Testis (tissue), 3 donors: ENCODE data around the gene PDGFRB. TPM values are rescaled to one million over a fixed set of nuclear protein-coding genes. Genes with fewer than 3 reads are reported as not detected.

Experiments used
- DNase-seq: peaks from one replicate; pipeline ENCODE4 v3.0.0-alpha.2; 2019
- H3K27ac ChIP-seq, 2 donors: fragments of 200-600 bp; sonication (generic); one replicate each; pipeline ENCODE4 v1.5.1; 2019
- H3K27me3 ChIP-seq: fragments of 200-600 bp; sonication (generic); one replicate; pipeline ENCODE4 v1.5.1; 2019
- H3K36me3 ChIP-seq: fragments of 200-600 bp; sonication (generic); one replicate; pipeline ENCODE4 v1.5.1; 2017; ENCODE audit warnings: low read depth; ENCODE audit errors: missing control alignments
- H3K4me1 ChIP-seq: fragments of 200-600 bp; sonication (generic); one replicate; pipeline ENCODE4 v1.5.1; 2019
- H3K4me3 ChIP-seq, 2 donors: fragments of 200-600 bp; sonication (generic); one replicate each; pipeline ENCODE4 v1.5.1; 2017 to 2019
- H3K9me3 ChIP-seq: fragments of 200-600 bp; sonication (generic); one replicate; pipeline ENCODE4 v1.5.1; 2017
- POLR2A ChIP-seq: fragments of 450-650 bp; IDR thresholded peaks from one replicate; pipeline ENCODE4 v1.6.1; 2017; ENCODE audit warnings: antibody characterized with exemption, mild to moderate bottlenecking, moderate library complexity
- WGBS, 2 donors: methylation state at CpG; one replicate each; pipeline ENCODE4 v1.1.5; 2018; 5-methylcytosine and 5-hydroxymethylcytosine counted together
- intact Hi-C: fragments of 100-400 bp; cut with DNase I; formaldehyde crosslinking; loops from one replicate; pipeline ENCODE4 v1.15.1; 2023; ENCODE audit warnings: low total_unique reads
- polyA plus RNA-seq: library from polyadenylated mRNA; stranded (reverse); fragments of 350-450 nt; fragmentation: Illumina TruSeq; extraction: RNeasy Lipid Tissue Mini Kit (QIAGEN cat#74804); gene quantifications from one replicate; pipeline ENCODE4 v1.2.3, GENCODE V29; 2014; ENCODE audit warnings: low read depth, low replicate concordance; ENCODE audit not compliant: insufficient read depth
- total RNA-seq, 2 donors: library from RNA; depleted of rRNA; stranded (reverse); fragments of >200 nt; gene quantifications; one replicate each; pipeline ENCODE4 v1.2.3, GENCODE V29; 2016
- TF ChIP-seq, protein P1 (sequence below), 3 experiments: fragments of 450-650 bp in 2 of 3; fragments of 200-600 bp in 1 of 3; sonication (generic) in 1 of 3; IDR thresholded peaks; one replicate each; pipeline ENCODE4 v1.5.1; 2016 to 2019; ENCODE audit warnings: antibody characterized with exemption in 3 of 3, mild to moderate bottlenecking in 2 of 3, moderate library complexity in 1 of 3

Gene PDGFRB
- total and polyA plus RNA-seq, 3 donors from 2014 or later = 61.6 to 87.0 (median 71.2) TPM

DNA sequence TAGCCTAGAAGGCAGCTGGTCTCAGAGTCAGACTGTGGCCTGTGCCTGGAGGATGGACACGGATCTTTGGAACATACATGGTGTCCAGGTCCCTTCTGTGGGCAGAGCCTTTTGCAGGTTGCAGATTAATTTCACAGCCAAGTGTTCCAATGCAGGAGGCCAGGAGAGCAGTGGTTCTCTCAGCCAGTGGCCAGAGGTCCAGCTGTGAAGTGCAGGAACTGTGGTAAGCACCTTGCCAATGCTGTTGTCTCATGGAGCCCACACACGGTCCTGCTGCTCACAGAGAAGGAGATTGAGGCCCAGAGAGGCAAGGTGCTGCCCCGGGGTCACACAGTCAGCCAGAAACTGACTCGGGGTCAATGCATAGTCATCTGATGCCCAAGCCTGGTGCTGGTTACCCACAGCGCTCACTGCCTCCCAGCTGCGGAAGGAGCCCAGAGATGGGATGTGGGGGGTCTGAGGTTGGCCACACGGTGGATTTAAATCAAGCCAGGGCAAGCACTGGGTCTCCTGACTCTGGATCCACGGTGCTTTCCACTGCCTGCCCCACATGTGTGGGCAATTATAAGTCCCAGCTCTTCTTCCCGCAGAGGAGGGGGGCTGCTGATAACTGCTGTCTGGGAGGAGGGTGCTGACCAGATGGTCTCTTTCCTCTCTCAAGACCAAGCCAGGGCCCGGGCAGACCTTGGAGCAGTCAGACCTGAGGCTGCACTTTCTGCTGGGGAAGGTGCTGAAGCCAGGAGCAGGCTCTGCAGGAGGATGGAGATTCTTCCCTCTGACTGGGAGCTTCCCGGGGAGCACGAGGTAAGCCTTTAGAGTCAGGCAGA, 2.8 kb downstream of the PDGFRB start:
- intact Hi-C loops = no loop called here
- Histone ChIP-seq H3K4me3 (peak overlapping the region; percentile 49 to 66), H3K27me3 (no peaks in the 10 kb centered on the region), H3K4me1 (peaks cover 13% of the 10 kb centered on the region), H3K9me3 (no peaks in the 10 kb centered on the region), H3K36me3 (no peaks in the 10 kb centered on the region), H3K27ac (peak overlapping the region; percentile 50 to 81)
- WGBS, 2 donors = 41 to 53% methylated on average over 10 to 12 of the region's 12 CpGs
- DNase-seq = no peak
- TF ChIP-seq, protein P1, sequence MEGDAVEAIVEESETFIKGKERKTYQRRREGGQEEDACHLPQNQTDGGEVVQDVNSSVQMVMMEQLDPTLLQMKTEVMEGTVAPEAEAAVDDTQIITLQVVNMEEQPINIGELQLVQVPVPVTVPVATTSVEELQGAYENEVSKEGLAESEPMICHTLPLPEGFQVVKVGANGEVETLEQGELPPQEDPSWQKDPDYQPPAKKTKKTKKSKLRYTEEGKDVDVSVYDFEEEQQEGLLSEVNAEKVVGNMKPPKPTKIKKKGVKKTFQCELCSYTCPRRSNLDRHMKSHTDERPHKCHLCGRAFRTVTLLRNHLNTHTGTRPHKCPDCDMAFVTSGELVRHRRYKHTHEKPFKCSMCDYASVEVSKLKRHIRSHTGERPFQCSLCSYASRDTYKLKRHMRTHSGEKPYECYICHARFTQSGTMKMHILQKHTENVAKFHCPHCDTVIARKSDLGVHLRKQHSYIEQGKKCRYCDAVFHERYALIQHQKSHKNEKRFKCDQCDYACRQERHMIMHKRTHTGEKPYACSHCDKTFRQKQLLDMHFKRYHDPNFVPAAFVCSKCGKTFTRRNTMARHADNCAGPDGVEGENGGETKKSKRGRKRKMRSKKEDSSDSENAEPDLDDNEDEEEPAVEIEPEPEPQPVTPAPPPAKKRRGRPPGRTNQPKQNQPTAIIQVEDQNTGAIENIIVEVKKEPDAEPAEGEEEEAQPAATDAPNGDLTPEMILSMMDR (IDR thresholded peaks at IDR 0.05) = no peak
- no peak for TF ChIP-seq POLR2A

DNA sequence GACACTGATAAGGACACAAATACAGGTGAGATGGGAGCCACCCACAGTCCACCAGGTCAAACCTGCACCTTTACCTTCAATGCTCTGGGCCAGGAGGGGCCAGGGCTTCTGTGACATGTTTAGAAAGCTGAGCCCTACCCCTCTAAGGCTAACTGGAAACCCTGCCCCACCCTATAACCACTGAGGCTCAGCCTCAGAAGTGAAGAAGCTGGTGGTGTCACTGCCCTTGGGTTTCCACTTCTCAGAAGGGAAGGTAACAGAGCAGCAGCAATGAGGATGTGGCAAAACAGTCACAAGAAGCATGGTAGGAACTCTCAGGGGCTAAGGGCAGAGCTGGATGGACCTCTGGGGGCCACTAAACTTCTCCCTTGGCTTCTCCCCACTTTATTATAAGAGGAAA, 6.0 kb downstream of the PDGFRB start:
- no peaks in the 10 kb centered on the region for H3K9me3 ChIP-seq
- H3K36me3 ChIP-seq = no peaks in the 10 kb centered on the region
- no peak for DNase-seq
- intact Hi-C loops = no loop called here
- no peaks in the 10 kb centered on the region for H3K27me3 ChIP-seq
- peaks cover 11% of the 10 kb centered on the region for H3K4me1 ChIP-seq
- no peak overlapping the region for H3K4me3 ChIP-seq
- H3K27ac ChIP-seq = peak overlapping the region in 1 of 2 donors; percentile 56
- TF ChIP-seq POLR2A = no peak
- TF ChIP-seq, protein P1 (IDR thresholded peaks at IDR 0.05) = no peak

DNA sequence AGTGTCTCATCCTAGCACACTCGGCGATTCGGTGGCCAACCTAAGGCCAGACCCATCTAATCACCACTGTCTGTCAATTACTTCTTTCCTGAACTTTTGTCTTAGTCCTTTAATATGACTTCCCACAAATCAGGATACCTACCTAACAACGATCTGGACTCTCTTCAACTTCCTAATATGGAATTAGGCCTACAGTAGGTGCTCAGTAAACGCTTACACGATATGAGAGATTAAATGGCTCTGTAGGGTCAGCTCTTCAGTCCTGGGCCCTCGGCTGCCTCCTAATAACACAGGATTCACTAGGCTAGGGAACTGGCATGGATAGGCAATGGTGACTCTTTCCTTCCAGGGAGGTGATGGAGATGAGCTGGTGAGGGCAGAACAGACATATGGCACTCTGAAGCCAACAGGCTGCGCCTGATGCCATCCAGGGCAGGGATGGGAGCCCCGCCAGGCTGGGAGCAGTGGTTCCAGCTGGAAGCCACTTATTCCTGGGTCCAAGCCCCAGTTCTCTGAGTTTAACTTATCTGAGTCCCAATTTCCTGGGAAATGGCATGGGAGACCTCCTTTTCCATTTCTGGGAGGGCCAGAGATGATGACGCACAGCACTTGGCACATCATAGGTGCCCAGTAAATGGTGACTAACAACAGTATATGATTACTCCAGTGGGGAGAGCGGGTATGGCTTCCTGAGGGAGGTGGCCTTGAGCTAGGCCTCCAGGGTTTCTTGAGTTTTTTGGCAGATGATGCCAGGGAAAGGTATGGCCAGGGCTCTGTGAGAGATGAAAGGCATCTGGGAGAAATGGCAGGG, 7.3 kb downstream of the PDGFRB start:
- peaks cover 24% of the 10 kb centered on the region for H3K4me1 ChIP-seq
- WGBS, 2 donors = 70 to 73% methylated on average over 11 of the region's 11 CpGs
- DNase-seq = no peak
- no peak for TF ChIP-seq POLR2A
- TF ChIP-seq, protein P1 (IDR thresholded peaks at IDR 0.05) = no peak
- H3K36me3 ChIP-seq = no peaks in the 10 kb centered on the region
- intact Hi-C loops = no loop called here
- no peaks in the 10 kb centered on the region for H3K9me3 ChIP-seq
- H3K4me3 ChIP-seq = no peak overlapping the region
- no peaks in the 10 kb centered on the region for H3K27me3 ChIP-seq
- peak overlapping the region; percentile 43 to 86 for H3K27ac ChIP-seq

DNA sequence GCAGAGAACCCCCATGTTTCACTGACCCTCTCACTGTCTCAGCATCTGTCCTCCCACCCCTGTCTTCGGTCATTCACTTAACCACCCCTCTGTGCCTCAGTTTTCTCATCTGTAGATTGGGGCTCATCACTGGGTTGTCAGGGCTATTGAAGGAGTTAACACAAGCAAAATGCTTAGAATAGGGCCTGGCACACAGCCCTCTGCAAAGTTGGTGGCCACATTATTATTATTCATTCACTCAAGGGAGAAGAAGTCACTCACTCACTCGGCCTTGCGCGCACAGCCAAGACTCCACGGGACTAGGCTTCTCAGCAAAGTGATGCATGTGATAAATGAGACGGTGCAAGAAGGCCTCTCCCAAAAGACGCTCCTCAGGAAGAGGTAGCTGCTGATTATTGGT, 8.0 kb downstream of the PDGFRB start:
- peaks cover 30% of the 10 kb centered on the region for H3K4me1 ChIP-seq
- 68 to 84% methylated on average over 7 of the region's 7 CpGs for WGBS, 2 donors
- intact Hi-C loops = no loop called here

More for the DNA sequence above, 8.0 kb downstream of the PDGFRB start:
- Histone ChIP-seq H3K27me3 (no peaks in the 10 kb centered on the region), H3K36me3 (no peaks in the 10 kb centered on the region), H3K9me3 (no peaks in the 10 kb centered on the region), H3K4me3 (no peak overlapping the region), H3K27ac (peak overlapping the region in 1 of 2 donors; percentile 86)
- DNase-seq = no peak
- TF ChIP-seq POLR2A = no peak
- TF ChIP-seq, protein P1 (IDR thresholded peaks at IDR 0.05) = no peak
